AG10803 (cell line): ENCODE results near the gene GDPGP1.

Source experiments
- DNase-seq: peaks from one replicate; pipeline ENCODE4 v3.0.0; 2010; ENCODE audit warnings: low read depth
- H3K4me3 ChIP-seq: 2 replicates; pipeline ENCODE4 v1.5.1; 2011; ENCODE audit warnings: mild to moderate bottlenecking, low read length, control low read depth
- CTCF ChIP-seq: conservative IDR thresholded peaks from 2 replicates; pipeline ENCODE4 v1.5.1; 2011; ENCODE audit warnings: mild to moderate bottlenecking, low read length, control low read depth, inconsistent platforms

GDPGP1 gene

GRCh38 chr15:90264671-90265070, 30.7 kb downstream of the GDPGP1 start:
- TF ChIP-seq CTCF, result no peak
- DNase-seq, result no peak
- H3K4me3 ChIP-seq, result peak overlapping the region; percentile 92

- peak; percentile 88 for DNase-seq
- peak within 1 kb of the TSS; percentile 92 for H3K4me3 ChIP-seq
- TF ChIP-seq CTCF, result no peak
These were observed 31.5 kb downstream of the GDPGP1 start, which contains the start of gene NGRN for GRCh38 chr15:90265271-90266060. Gene NGRN, plus strand, starts transcription at chr15:90265672. Its CDS starts 41 bp downstream, at chr15:90265713.

- TF ChIP-seq CTCF, result no peak
- H3K4me3 ChIP-seq, result peak overlapping the region; percentile 92
- no peak for DNase-seq
These were observed 32.0 kb downstream of the GDPGP1 start for GRCh38 chr15:90266061-90266431.

- peak; percentile 24 for DNase-seq
- no peak for TF ChIP-seq CTCF
- peak overlapping the region; percentile 92 for H3K4me3 ChIP-seq
These were observed 32.5 kb downstream of the GDPGP1 start for GRCh38 chr15:90266485-90266884.

- no peak for TF ChIP-seq CTCF
- no peak for DNase-seq
- no peak overlapping the region for H3K4me3 ChIP-seq
These were observed 34.4 kb downstream of the GDPGP1 start for GRCh38 chr15:90268415-90268814.

GRCh38 chr15:90270502-90271150, 36.6 kb downstream of the GDPGP1 start:
- TF ChIP-seq CTCF, result no peak
- no peak overlapping the region for H3K4me3 ChIP-seq
- no peak for DNase-seq
